DND-41 (cell line): ENCODE measurements around the gene CDHR3.

Experiments
- EZH2 ChIP-seq: IDR thresholded peaks from 3 replicates; pipeline ENCODE4 v1.6.1; 2012; ENCODE audit warnings: borderline replicate concordance, low read depth, mild to moderate bottlenecking, moderate library complexity, low read length, inconsistent platforms; ENCODE audit not compliant: severe bottlenecking
- TF ChIP-seq, protein P1 (sequence below): IDR thresholded peaks from 2 replicates; pipeline ENCODE4 v1.5.1; 2012; ENCODE audit warnings: borderline replicate concordance, low read length, moderate library complexity, mild to moderate bottlenecking; ENCODE audit not compliant: poor library complexity, severe bottlenecking; ENCODE audit errors: extremely low read depth

DNA sequence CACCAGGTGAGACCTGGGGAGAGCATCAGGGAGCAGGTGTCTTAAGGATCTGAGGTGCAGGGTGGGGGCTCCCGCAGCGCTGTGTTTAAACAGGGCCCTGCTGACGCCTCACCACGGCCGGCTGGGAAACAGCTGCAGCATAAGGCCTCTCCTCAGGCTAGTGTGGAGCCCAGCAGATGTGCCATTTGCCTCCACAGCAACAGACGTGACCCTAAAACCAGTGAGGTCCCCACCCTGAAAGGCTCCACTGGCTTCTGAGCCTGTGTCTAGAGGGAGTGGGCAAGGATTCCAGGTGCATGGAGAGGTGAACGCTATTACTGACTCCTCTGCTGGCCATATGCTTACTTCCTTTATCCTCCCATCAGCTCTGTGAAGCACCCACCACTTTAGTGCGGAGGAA, 101.3 kb downstream of the CDHR3 start:
- TF ChIP-seq, protein P1, sequence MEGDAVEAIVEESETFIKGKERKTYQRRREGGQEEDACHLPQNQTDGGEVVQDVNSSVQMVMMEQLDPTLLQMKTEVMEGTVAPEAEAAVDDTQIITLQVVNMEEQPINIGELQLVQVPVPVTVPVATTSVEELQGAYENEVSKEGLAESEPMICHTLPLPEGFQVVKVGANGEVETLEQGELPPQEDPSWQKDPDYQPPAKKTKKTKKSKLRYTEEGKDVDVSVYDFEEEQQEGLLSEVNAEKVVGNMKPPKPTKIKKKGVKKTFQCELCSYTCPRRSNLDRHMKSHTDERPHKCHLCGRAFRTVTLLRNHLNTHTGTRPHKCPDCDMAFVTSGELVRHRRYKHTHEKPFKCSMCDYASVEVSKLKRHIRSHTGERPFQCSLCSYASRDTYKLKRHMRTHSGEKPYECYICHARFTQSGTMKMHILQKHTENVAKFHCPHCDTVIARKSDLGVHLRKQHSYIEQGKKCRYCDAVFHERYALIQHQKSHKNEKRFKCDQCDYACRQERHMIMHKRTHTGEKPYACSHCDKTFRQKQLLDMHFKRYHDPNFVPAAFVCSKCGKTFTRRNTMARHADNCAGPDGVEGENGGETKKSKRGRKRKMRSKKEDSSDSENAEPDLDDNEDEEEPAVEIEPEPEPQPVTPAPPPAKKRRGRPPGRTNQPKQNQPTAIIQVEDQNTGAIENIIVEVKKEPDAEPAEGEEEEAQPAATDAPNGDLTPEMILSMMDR: no peak
- TF ChIP-seq EZH2: no peak
